Subcutaneous abdominal adipose tissue (tissue), 5 donors: ENCODE measurements around the gene CNDP2.

Source experiments
- H3K27ac ChIP-seq: one replicate; pipeline ENCODE4 v1.7.0; 2013; ENCODE audit warnings: low read depth, mild to moderate bottlenecking, inconsistent platforms, low read length, moderate library complexity
- H3K27me3 ChIP-seq, 5 donors: one replicate each; pipeline ENCODE4 v1.7.0; 2013; ENCODE audit warnings: low read length in 5 of 5, inconsistent platforms in 1 of 5; ENCODE audit not compliant: control insufficient read depth in 5 of 5, insufficient read depth in 4 of 5
- H3K36me3 ChIP-seq, 5 donors: one replicate each; pipeline ENCODE4 v1.7.0; 2013; ENCODE audit warnings: low read length in 5 of 5; ENCODE audit not compliant: control insufficient read depth in 5 of 5, insufficient read depth in 5 of 5
- H3K4me1 ChIP-seq, 5 donors: one replicate each; pipeline ENCODE4 v1.7.0; 2013; ENCODE audit warnings: low read length in 5 of 5, mild to moderate bottlenecking in 3 of 5, moderate library complexity in 1 of 5; ENCODE audit not compliant: control insufficient read depth in 5 of 5, insufficient read depth in 5 of 5
- H3K4me3 ChIP-seq, 5 donors: one replicate each; pipeline ENCODE4 v1.7.0; 2013; ENCODE audit warnings: low read length in 5 of 5, low read depth in 1 of 5
- H3K9ac ChIP-seq, 5 donors: one replicate each; pipeline ENCODE4 v1.7.0; 2013; ENCODE audit warnings: low read length in 5 of 5, mild to moderate bottlenecking in 4 of 5, moderate library complexity in 3 of 5
- H3K9me3 ChIP-seq, 5 donors: one replicate each; pipeline ENCODE4 v1.7.0; 2013; ENCODE audit warnings: low read length in 5 of 5; ENCODE audit not compliant: control insufficient read depth in 5 of 5
- donor health status: healthy.
- donor health status: healthy.
- donor health status: healthy.
- donor health status: healthy.
- donor health status: healthy.

The CNDP2 gene

DNA sequence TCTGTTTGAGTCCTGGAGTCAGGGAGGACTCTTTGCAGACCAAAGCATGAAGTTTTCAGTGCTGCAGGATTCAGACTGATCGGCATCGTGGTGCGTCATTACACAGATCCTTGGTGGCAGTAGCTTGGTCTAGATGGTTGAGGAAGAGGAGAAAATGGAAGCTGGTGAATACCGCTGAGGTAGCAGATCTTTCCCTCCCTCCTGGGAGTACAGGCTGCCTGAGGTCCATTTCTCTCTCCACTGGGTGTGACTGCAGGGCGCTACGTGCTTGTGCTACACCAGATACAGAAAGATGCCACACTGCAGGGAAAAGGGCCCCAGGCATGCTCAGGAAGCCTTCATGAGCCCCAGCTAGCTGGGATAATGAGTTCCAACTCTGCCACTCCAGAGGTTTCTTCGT, 34.9 kb downstream of the CNDP2 start:
- no peaks in the 10 kb centered on the region for H3K9me3 ChIP-seq
- H3K27me3 ChIP-seq = peaks cover 0 to 3% (median 0%) of the 10 kb centered on the region in 5 donors
- no peaks in the 10 kb centered on the region for H3K36me3 ChIP-seq
- H3K9ac ChIP-seq = no peak overlapping the region
- no peak overlapping the region for H3K27ac ChIP-seq
- no peaks in the 10 kb centered on the region for H3K4me1 ChIP-seq
- H3K4me3 ChIP-seq = no peak overlapping the region

GRCh38 chr18:74532511-74533025, 36.4 kb downstream of the CNDP2 start:
- Histone ChIP-seq H3K9me3 (no peaks in the 10 kb centered on the region), H3K4me1 (no peaks in the 10 kb centered on the region), H3K4me3 (no peak overlapping the region), H3K27me3 (peaks cover 0 to 3% (median 0%) of the 10 kb centered on the region in 5 donors), H3K36me3 (no peaks in the 10 kb centered on the region), H3K27ac (no peak overlapping the region), H3K9ac (no peak overlapping the region)

DNA sequence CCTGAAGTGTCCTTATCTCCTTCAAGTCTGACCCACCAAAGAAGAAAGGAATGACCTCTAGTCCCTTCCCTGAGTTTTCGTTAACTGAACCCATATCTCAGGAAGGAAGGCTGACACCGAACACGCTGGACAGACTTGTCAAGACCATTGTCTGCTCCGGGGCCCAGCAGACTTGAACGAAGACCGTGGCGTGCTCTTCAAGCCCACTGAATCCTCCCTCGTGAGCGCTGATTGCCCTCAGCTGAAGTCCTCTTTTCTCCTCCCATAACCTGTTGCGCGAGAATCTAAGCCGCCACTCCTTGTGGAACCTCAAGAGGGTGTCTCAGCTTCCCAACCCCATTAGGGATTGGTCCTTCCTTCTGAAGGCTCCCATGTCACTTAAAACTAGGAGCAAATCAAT, 37.5 kb downstream of the CNDP2 start:
- Histone ChIP-seq H3K9ac (no peak overlapping the region), H3K27ac (no peak overlapping the region), H3K9me3 (no peaks in the 10 kb centered on the region), H3K36me3 (no peaks in the 10 kb centered on the region), H3K4me1 (no peaks in the 10 kb centered on the region), H3K27me3 (peaks cover 0 to 3% (median 0%) of the 10 kb centered on the region in 5 donors), H3K4me3 (no peak overlapping the region)

- Histone ChIP-seq H3K36me3 (no peaks in the 10 kb centered on the region), H3K9ac (no peak within 1 kb of the TSS), H3K27ac (no peak within 1 kb of the TSS), H3K4me3 (no peak within 1 kb of the TSS), H3K9me3 (no peaks in the 10 kb centered on the region), H3K4me1 (no peaks in the 10 kb centered on the region), H3K27me3 (peaks cover 0 to 3% (median 0%) of the 10 kb centered on the region in 5 donors)
Observed at GRCh38 chr18:74534150-74534969, 38.2 kb downstream of the CNDP2 start, which contains the start of gene CNDP1. Gene CNDP1, plus strand, starts transcription at chr18:74534500. Its CDS starts 168 bp downstream, at chr18:74534668.

DNA sequence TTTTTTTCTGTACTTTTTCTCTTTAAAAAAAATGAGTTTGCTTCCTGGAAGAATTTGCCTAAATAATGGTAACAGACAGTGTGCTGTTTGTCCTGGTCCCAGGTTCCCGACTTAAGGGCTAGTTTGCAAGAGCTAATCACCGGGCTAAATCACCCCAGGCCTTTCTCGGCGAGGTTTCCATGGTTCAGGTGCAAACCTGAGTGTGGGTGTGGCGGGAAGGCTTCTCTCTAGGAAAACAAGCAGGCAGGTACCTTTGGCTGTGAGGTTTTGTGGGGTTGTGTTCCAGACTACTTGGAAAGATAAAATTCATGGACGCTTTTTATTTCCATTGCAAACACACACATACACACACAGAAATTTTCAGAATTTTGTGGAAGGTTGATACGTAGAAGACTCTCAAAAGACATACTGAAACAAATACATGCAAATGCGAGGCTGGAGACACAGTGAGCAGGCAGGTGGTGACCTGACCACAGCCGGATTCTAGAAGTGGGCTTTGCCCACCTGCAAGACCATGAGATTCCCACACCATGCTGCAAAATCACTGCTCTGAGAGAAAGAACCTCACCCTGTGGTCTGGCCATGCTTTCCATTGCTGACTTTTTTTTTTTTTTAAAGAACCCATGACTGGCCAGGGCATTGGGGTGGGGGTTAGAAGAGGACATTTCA, 39.0 kb downstream of the CNDP2 start:
- Histone ChIP-seq H3K4me3 (no peak overlapping the region), H3K27me3 (peaks cover 0 to 3% (median 0%) of the 10 kb centered on the region in 5 donors), H3K4me1 (no peaks in the 10 kb centered on the region), H3K27ac (no peak overlapping the region), H3K36me3 (no peaks in the 10 kb centered on the region), H3K9ac (no peak overlapping the region), H3K9me3 (no peaks in the 10 kb centered on the region)

DNA sequence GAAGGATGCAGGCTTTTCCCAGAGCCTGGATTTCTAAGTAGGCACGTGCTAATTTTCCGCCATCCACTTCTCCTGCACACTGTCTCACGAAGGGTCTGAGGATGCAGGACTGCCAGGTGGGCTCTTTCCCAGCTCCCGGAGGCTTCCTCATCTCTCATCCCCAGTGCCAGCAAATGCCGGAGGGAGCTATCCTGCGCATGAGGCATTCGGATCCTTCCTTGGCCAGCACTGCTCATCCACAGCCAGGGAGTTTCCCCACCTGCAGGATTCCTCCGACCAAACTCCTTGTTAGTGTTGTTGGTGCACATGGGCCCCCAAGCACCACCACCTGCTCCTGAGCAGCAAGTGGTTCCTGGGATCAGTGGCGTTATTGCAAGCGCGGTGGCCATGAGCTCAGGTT, 43.1 kb downstream of the CNDP2 start:
- Histone ChIP-seq H3K4me1 (no peaks in the 10 kb centered on the region), H3K27me3 (peaks cover 3 to 9% (median 5%) of the 10 kb centered on the region in 5 donors), H3K9me3 (no peaks in the 10 kb centered on the region), H3K36me3 (no peaks in the 10 kb centered on the region), H3K4me3 (no peak overlapping the region), H3K9ac (no peak overlapping the region), H3K27ac (no peak overlapping the region)

DNA sequence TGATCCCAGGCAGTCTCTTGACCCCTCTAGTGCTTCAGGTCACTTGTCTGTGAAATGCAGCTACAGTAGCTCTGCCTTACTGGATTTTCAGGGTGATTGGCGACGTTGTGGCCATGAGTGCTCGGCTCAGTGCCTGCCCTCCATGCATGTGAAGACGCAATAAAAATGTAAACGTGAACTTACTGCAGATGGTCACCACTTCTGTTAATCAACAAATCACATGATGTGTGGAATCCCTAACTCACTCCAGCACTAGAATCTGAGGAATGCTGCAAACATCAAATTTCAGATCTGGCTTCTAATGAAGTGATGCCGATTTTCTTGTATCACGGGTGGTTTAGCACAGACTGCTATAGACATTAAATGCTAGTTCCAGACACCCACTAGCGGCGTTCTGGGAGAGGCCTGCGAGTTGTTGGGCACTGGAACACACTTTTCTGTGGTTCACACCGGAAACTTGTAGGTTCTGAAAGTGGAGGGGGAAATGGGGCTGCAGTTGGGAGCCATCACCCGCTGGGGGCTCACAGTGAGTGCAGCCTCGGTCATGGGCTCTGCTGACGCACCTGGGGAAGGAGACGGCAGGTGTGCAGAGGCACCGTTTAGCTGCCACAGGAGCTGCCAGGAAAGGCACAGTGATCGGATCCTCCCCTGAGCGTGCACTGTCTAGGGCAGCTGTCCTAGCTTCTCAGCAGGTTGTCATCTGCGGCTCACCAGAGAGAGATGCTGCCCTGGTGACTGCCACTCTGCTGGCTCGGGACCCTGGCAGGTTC, 44.7 kb downstream of the CNDP2 start:
- Histone ChIP-seq H3K4me3 (no peak overlapping the region), H3K27me3 (peaks cover 3 to 13% (median 5%) of the 10 kb centered on the region in 5 donors), H3K4me1 (peaks cover 0 to 8% (median 0%) of the 10 kb centered on the region in 5 donors), H3K9ac (no peak overlapping the region), H3K9me3 (no peaks in the 10 kb centered on the region), H3K27ac (no peak overlapping the region), H3K36me3 (no peaks in the 10 kb centered on the region)

DNA sequence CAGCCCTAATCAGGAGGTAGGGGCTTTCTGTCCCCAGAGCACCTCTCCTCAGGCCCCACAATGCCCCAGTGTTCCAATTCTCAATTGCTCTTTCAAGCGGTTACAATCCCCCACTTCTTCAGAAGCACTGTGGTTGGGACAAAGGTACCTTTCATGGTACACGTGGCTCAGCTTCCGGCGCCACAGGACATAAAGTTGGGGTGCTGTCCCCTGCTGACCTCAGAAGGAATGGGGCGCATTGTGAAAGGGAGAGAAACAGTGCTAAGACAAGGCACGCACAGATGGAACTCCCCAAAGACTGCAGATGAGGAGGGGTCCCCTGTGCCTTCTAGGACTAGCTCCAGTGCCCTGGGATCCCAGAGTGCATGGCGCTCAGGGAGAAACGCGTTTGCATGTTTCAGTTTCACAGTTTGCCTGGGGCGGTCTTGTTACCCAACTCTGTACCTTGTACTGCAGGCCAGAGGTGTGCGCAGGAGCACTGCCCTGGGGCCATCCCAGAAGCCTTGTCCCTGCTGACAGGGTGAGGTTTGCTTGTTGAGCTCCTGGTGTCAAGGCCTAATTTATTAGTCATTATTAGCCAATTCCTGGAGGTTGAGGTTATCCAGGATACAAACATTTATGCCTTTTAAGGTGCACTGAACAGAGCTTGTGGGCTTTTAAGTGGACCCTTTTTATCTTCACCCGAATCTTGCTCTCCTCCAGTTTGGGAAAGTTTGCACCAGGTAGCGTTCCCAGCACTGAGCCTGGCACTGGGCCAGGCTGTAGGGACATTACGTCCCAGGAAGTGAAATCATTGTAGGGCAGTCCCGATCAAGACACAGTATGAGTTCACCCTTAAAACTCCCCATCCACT, 45.8 kb downstream of the CNDP2 start:
- H3K27ac ChIP-seq = no peak overlapping the region

GRCh38 chr18:74544898-74545297, 48.7 kb downstream of the CNDP2 start:
- H3K4me1 ChIP-seq = peaks cover 0 to 26% (median 16%) of the 10 kb centered on the region in 5 donors
- peaks cover 4 to 16% (median 6%) of the 10 kb centered on the region in 5 donors for H3K27me3 ChIP-seq
- no peak overlapping the region for H3K9ac ChIP-seq
- peak overlapping the region; percentile 2 for H3K27ac ChIP-seq
- H3K36me3 ChIP-seq = no peaks in the 10 kb centered on the region
- peaks cover 0 to 9% (median 3%) of the 10 kb centered on the region in 5 donors for H3K9me3 ChIP-seq
- no peak overlapping the region for H3K4me3 ChIP-seq

More for the DNA sequence above, 45.8 kb downstream of the CNDP2 start:
- no peaks in the 10 kb centered on the region for H3K9me3 ChIP-seq
- no peak overlapping the region for H3K4me3 ChIP-seq
- H3K27me3 ChIP-seq = peaks cover 4 to 16% (median 6%) of the 10 kb centered on the region in 5 donors
- no peaks in the 10 kb centered on the region for H3K36me3 ChIP-seq
- H3K4me1 ChIP-seq = peaks cover 0 to 18% (median 10%) of the 10 kb centered on the region in 5 donors
- no peak overlapping the region for H3K9ac ChIP-seq
